H9 (cell line): ENCODE data around the gene SP6. TPM values are rescaled to one million over a fixed set of nuclear protein-coding genes. Genes with fewer than 3 reads are reported as not detected.

Source experiments
- DNase-seq: peaks from one replicate; pipeline ENCODE4 v3.0.0-alpha.2; 2017
- H2AFZ ChIP-seq: one replicate; pipeline ENCODE4 v1.6.1; 2013; ENCODE audit warnings: mild to moderate bottlenecking, low read length, control low read depth, moderate library complexity
- H2AK5ac ChIP-seq: 2 replicates; pipeline ENCODE4 v1.6.1; 2013; ENCODE audit warnings: low read length, control low read depth, mixed read lengths; ENCODE audit not compliant: insufficient read length
- H2BK120ac ChIP-seq: one replicate; pipeline ENCODE4 v1.6.1; 2013; ENCODE audit warnings: low read depth, mild to moderate bottlenecking, low read length, control low read depth, inconsistent platforms; ENCODE audit not compliant: poor library complexity, severe bottlenecking
- H2BK12ac ChIP-seq: 2 replicates; pipeline ENCODE4 v1.6.1; 2013; ENCODE audit warnings: low read length, control low read depth, mixed read lengths, low read depth; ENCODE audit not compliant: insufficient read length
- H2BK15ac ChIP-seq: 2 replicates; pipeline ENCODE4 v1.6.1; 2013; ENCODE audit warnings: low read depth, low read length, control low read depth
- H2BK20ac ChIP-seq: one replicate; pipeline ENCODE4 v1.6.1; 2013; ENCODE audit warnings: low read depth, mild to moderate bottlenecking, low read length, control low read depth, inconsistent platforms; ENCODE audit not compliant: poor library complexity, severe bottlenecking
- H2BK5ac ChIP-seq: 2 replicates; pipeline ENCODE4 v1.6.1; 2013; ENCODE audit warnings: low read length, control low read depth, mixed read lengths; ENCODE audit not compliant: insufficient read length
- H3K14ac ChIP-seq: 2 replicates; pipeline ENCODE4 v1.6.1; 2013; ENCODE audit warnings: low read length, control low read depth; ENCODE audit not compliant: insufficient read depth
- H3K18ac ChIP-seq: 2 replicates; pipeline ENCODE4 v1.6.1; 2013; ENCODE audit warnings: low read depth, mild to moderate bottlenecking, mixed read lengths, low read length, control low read depth; ENCODE audit not compliant: insufficient read length
- H3K23ac ChIP-seq: 2 replicates; pipeline ENCODE4 v1.6.1; 2013; ENCODE audit warnings: low read length, control low read depth, mixed read lengths, low read depth; ENCODE audit not compliant: insufficient read length
- H3K23me2 ChIP-seq: 2 replicates; pipeline ENCODE4 v1.6.1; 2013; ENCODE audit warnings: low read depth, mild to moderate bottlenecking, mixed read lengths, low read length, control low read depth; ENCODE audit not compliant: insufficient read length, poor library complexity, severe bottlenecking
- H3K27ac ChIP-seq: 2 replicates; pipeline ENCODE4 v1.5.1; 2013; ENCODE audit warnings: low read length, control low read depth, mixed read lengths, low read depth; ENCODE audit not compliant: insufficient read length
- H3K27me3 ChIP-seq: 2 replicates; pipeline ENCODE4 v1.6.1; 2013; ENCODE audit warnings: low read length, control low read depth, inconsistent platforms; ENCODE audit not compliant: insufficient read depth
- H3K4ac ChIP-seq: 2 replicates; pipeline ENCODE4 v1.6.1; 2013; ENCODE audit warnings: low read depth, mild to moderate bottlenecking, control low read depth, inconsistent platforms, low read length, moderate library complexity
- H3K4me1 ChIP-seq: 2 replicates; pipeline ENCODE4 v1.6.1; 2013; ENCODE audit warnings: low read length, control low read depth, inconsistent platforms; ENCODE audit not compliant: insufficient read depth
- H3K4me2 ChIP-seq: 2 replicates; pipeline ENCODE4 v1.6.1; 2013; ENCODE audit warnings: low read length, control low read depth, mixed read lengths; ENCODE audit not compliant: insufficient read length, insufficient read depth
- H3K56ac ChIP-seq: 2 replicates; pipeline ENCODE4 v1.6.1; 2013; ENCODE audit warnings: low read depth, mild to moderate bottlenecking, mixed read lengths, low read length, control low read depth; ENCODE audit not compliant: insufficient read length
- H3K79me1 ChIP-seq: 2 replicates; pipeline ENCODE4 v1.6.1; 2013; ENCODE audit warnings: low read depth, mild to moderate bottlenecking, moderate library complexity, low read length, control low read depth, inconsistent platforms; ENCODE audit not compliant: insufficient read depth, poor library complexity, severe bottlenecking
- H3K79me2 ChIP-seq: 2 replicates; pipeline ENCODE4 v1.6.1; 2013; ENCODE audit warnings: low read length, control low read depth, inconsistent platforms; ENCODE audit not compliant: insufficient read depth
- H3K9ac ChIP-seq: 2 replicates; pipeline ENCODE4 v1.6.1; 2013; ENCODE audit warnings: low read length, control low read depth, mixed read lengths; ENCODE audit not compliant: insufficient read length; ENCODE audit errors: extremely low read depth
- H3K9me3 ChIP-seq: one replicate; pipeline ENCODE4 v1.6.1; 2013; ENCODE audit warnings: low read depth, low read length, inconsistent platforms; ENCODE audit not compliant: control insufficient read depth
- H3T11ph ChIP-seq: one replicate; pipeline ENCODE4 v1.6.1; 2013; ENCODE audit warnings: mild to moderate bottlenecking, low read length, control low read depth, inconsistent platforms
- H4K20me1 ChIP-seq: one replicate; pipeline ENCODE4 v1.6.1; 2013; ENCODE audit not compliant: control insufficient read depth, insufficient read length, insufficient read depth
- H4K5ac ChIP-seq: 2 replicates; pipeline ENCODE4 v1.6.1; 2013; ENCODE audit warnings: low read depth, mild to moderate bottlenecking, mixed read lengths, low read length, control low read depth; ENCODE audit not compliant: insufficient read length
- H4K8ac ChIP-seq: replicated peaks from 2 replicates; pipeline ENCODE4 v1.6.1; 2013; ENCODE audit warnings: low read length, control low read depth, mixed read lengths, low read depth; ENCODE audit not compliant: insufficient read length
- H4K91ac ChIP-seq: 2 replicates; pipeline ENCODE4 v1.6.1; 2013; ENCODE audit warnings: low read depth, mild to moderate bottlenecking, moderate library complexity, mixed read lengths, low read length, control low read depth; ENCODE audit not compliant: insufficient read length
- H3K27ac Mint-ChIP-seq, 3 experiments: 2 replicates in 2 of 3; 3 replicates in 1 of 3; pipeline ENCODE4 v1.8.0; 2020 to 2021; ENCODE audit warnings: mixed read lengths in 3 of 3, mild to moderate bottlenecking in 1 of 3, moderate library complexity in 1 of 3
- H3K27me3 Mint-ChIP-seq: 2 replicates; pipeline ENCODE4 v1.8.0; 2021; ENCODE audit warnings: low read depth, mild to moderate bottlenecking, moderate library complexity, mixed read lengths
- H3K36me3 Mint-ChIP-seq, 3 experiments: 2 replicates in 2 of 3; 3 replicates in 1 of 3; pipeline ENCODE4 v1.8.0; 2020 to 2021; ENCODE audit warnings: low read depth in 3 of 3, mixed read lengths in 3 of 3; ENCODE audit not compliant: insufficient read depth in 1 of 3
- H3K4me1 Mint-ChIP-seq, 2 experiments: 2 replicates each; pipeline ENCODE4 v1.8.0; 2020; ENCODE audit warnings: mixed read lengths in 2 of 2
- H3K4me3 Mint-ChIP-seq, 2 experiments: 2 replicates in 1 of 2; 3 replicates in 1 of 2; pipeline ENCODE4 v1.8.0; 2020 to 2021; ENCODE audit warnings: mild to moderate bottlenecking in 2 of 2, mixed read lengths in 2 of 2, moderate library complexity in 1 of 2
- H3K9me3 Mint-ChIP-seq, 2 experiments: 2 replicates in 1 of 2; 3 replicates in 1 of 2; pipeline ENCODE4 v1.8.0; 2020; ENCODE audit warnings: mild to moderate bottlenecking in 2 of 2, mixed read lengths in 2 of 2, moderate library complexity in 1 of 2
- WGBS: extraction: QIAGEN DNeasy Blood & Tissue Kit; methylation state at CpG from one replicate; pipeline ENCODE4 v1.1.7; 2013; ENCODE audit warnings: missing lambda C conversion rate, low lambda C conversion rate, mixed read lengths; ENCODE audit not compliant: insufficient read length; ENCODE audit errors: extremely low coverage; 5-methylcytosine and 5-hydroxymethylcytosine counted together
- total RNA-seq: library from RNA; stranded (reverse); gene quantifications from 2 replicates; pipeline ENCODE4 v1.2.1, GENCODE V29; 2021
- TF ChIP-seq, protein P1 (sequence below): fragments of 200-600 bp; sonication (generic); conservative IDR thresholded peaks from 3 replicates; pipeline ENCODE4 v1.8.0; 2021; ENCODE audit warnings: antibody characterized with exemption, mild to moderate bottlenecking

SP6 gene
- total RNA-seq, 1 experiment from 2014 or later, result 0.90 TPM

- Mint-ChIP-seq H3K4me1 (peaks cover 17 to 19% of the 10 kb centered on the region in 2 experiments), H3K9me3 (no peaks in the 10 kb centered on the region; a peak in 1 of 5 replicates), H3K27me3 (peaks cover 2% of the 10 kb centered on the region; the same call in 1 of the 2 replicates), H3K4me3 (no peak overlapping the region), H3K36me3 (peaks cover 0 to 20% (median 13%) of the 10 kb centered on the region in 3 experiments; a peak in 6 of 7 replicates), H3K27ac (no peak overlapping the region)
- Histone ChIP-seq H3K4me1 (no peaks in the 10 kb centered on the region; the same call in 1 of the 2 replicates), H3K14ac (no peak overlapping the region), H3T11ph (no peak overlapping the region), H2BK12ac (no peak overlapping the region), H3K23ac (no peak overlapping the region), H4K91ac (no peak overlapping the region), H3K23me2 (peaks cover 5% of the 10 kb centered on the region), H2BK20ac (no peak overlapping the region), H3K27me3 (no peaks in the 10 kb centered on the region), H3K79me1 (no peaks in the 10 kb centered on the region), H3K79me2 (no peaks in the 10 kb centered on the region; the same call in 1 of the 2 replicates), H2AFZ (no peak overlapping the region), H2BK15ac (no peak overlapping the region), H2AK5ac (no peak overlapping the region), H3K9me3 (no peaks in the 10 kb centered on the region), H3K4me2 (no peak overlapping the region), H4K20me1 (no peaks in the 10 kb centered on the region), H3K9ac (no peak overlapping the region), H4K8ac (no peak overlapping the region), H4K5ac (no peak overlapping the region), H3K27ac (no peak overlapping the region), H2BK120ac (no peak overlapping the region), H3K4ac (no peak overlapping the region), H2BK5ac (no peak overlapping the region), H3K18ac (no peak overlapping the region), H3K56ac (no peak overlapping the region)
- TF ChIP-seq, protein P1, sequence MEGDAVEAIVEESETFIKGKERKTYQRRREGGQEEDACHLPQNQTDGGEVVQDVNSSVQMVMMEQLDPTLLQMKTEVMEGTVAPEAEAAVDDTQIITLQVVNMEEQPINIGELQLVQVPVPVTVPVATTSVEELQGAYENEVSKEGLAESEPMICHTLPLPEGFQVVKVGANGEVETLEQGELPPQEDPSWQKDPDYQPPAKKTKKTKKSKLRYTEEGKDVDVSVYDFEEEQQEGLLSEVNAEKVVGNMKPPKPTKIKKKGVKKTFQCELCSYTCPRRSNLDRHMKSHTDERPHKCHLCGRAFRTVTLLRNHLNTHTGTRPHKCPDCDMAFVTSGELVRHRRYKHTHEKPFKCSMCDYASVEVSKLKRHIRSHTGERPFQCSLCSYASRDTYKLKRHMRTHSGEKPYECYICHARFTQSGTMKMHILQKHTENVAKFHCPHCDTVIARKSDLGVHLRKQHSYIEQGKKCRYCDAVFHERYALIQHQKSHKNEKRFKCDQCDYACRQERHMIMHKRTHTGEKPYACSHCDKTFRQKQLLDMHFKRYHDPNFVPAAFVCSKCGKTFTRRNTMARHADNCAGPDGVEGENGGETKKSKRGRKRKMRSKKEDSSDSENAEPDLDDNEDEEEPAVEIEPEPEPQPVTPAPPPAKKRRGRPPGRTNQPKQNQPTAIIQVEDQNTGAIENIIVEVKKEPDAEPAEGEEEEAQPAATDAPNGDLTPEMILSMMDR, result no peak
- WGBS, result no CpG with 5 or more reads among the region's 6 CpGs
- DNase-seq, result no peak
Measured at GRCh38 chr17:47836601-47837000, 14.4 kb downstream of the SP6 start.
